ENCODE data around the gene DYRK1A. TPM values are rescaled to one million over a fixed set of nuclear protein-coding genes. Genes with fewer than 3 reads are reported as not detected.

Gene DYRK1A
- total RNA-seq, 1 experiment from 2014 or later: 49.3 TPM

DNA sequence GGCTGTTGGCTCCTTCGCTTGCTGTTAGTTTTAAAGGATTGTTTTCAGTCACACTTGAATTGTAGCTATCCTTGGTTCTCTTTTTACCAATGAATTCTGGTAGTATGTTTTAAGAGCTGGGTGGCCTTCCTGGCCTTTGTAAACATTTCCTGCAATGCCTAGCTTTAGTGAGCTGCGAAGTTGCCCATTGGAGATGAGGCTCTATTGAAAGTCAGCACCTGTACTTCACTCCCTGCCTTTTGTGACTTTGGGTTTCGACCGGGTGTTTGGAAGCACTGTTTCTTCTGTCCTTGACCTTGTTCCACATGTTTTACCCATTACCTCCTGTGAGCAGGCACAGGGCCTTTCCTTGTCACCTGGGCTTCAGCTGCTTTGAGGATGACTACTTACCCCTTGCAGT is 64.7 kb downstream of the DYRK1A start:
- Histone ChIP-seq H3K79me2 (ENCODE audit: insufficient read depth, low read length) (peaks cover 93% of the 10 kb centered on the region), H3K4me1 (ENCODE audit: control insufficient read depth in 1 of 2, insufficient read depth in 2 of 2, low read length in 2 of 2) (no peaks in the 10 kb centered on the region), H3K9me2 (ENCODE audit: insufficient read depth) (no peaks in the 10 kb centered on the region), H3K4me2 (ENCODE audit: low read length) (no peak overlapping the region), H3K27me3 (ENCODE audit: insufficient read depth, low read length) (no peaks in the 10 kb centered on the region), H3K4me3 (replicated peaks in 1 of 2; ENCODE audit: low read depth in 1 of 2, low read length in 2 of 2) (no peak overlapping the region), H3K9me3 (ENCODE audit: control insufficient read depth in 1 of 2, insufficient read depth in 1 of 2, low read depth in 1 of 2, low read length in 2 of 2) (no peaks in the 10 kb centered on the region), H3K36me3 (ENCODE audit: control insufficient read depth in 1 of 2, insufficient read depth in 2 of 2, low read length in 2 of 2) (no peaks in the 10 kb centered on the region), H3K27ac (ENCODE audit: low read depth, low read length) (no peak overlapping the region), H3K9ac (ENCODE audit: low read length) (no peak overlapping the region), H2AFZ (ENCODE audit: low read depth, low read length, poor library complexity, severe bottlenecking) (no peak overlapping the region), H4K20me1 (ENCODE audit: insufficient read depth) (peaks cover 15% of the 10 kb centered on the region; the same call in 1 of the 2 replicates)
- no TSS peak for BruUV-seq (replicated peaks)
- intact Hi-C loops (cut with micrococcal nuclease): no loop called here
- ChIA-PET POLR2A (no interaction called here), RAD21 (ENCODE audit: low non-redundant PET in 1 of 2, low total read pairs in 2 of 2, uncharacterized antibody in 2 of 2, unreplicated experiment in 2 of 2) (no interaction called here), CTCF (no interaction called here)
- DNase-seq (ENCODE audit: low read depth, low spot score): no peak
- no peak for TF ChIP-seq POLR2A (IDR thresholded peaks at IDR 0.05; ENCODE audit: borderline replicate concordance, extremely low read depth, insufficient read depth, insufficient read length)
- no peak for TF ChIP-seq ELF1 (IDR thresholded peaks at IDR 0.05; ENCODE audit: borderline replicate concordance, low read depth)
- TF ChIP-seq CEBPB (IDR thresholded peaks at IDR 0.05; ENCODE audit: low read depth): no peak
- TF ChIP-seq CBX3 (IDR thresholded peaks at IDR 0.05; ENCODE audit: low read depth): no peak
- TF ChIP-seq RAD21 (IDR thresholded peaks at IDR 0.05; ENCODE audit: low read depth): no peak
- no peak for TF ChIP-seq ZFX (IDR thresholded peaks at IDR 0.05)
- no peak for TF ChIP-seq TCF7L2 (IDR thresholded peaks at IDR 0.05; ENCODE audit: borderline replicate concordance, extremely low read depth, insufficient read depth, insufficient read length)
- no peak for TF ChIP-seq REST (IDR thresholded peaks at IDR 0.05; ENCODE audit: low read depth)
- no peak for TF ChIP-seq SIN3A (IDR thresholded peaks at IDR 0.05; ENCODE audit: low read depth)
- TF ChIP-seq SP1 (IDR thresholded peaks at IDR 0.05; ENCODE audit: low read depth): no peak
- no peak for TF ChIP-seq EZH2phosphoT487 (IDR thresholded peaks at IDR 0.05; ENCODE audit: borderline replicate concordance)
- TF ChIP-seq CTCF (IDR thresholded peaks at IDR 0.05 in 2 of 3, conservative IDR thresholded peaks at IDR 0.05 in 1 of 3; ENCODE audit: borderline replicate concordance in 1 of 3, insufficient read depth in 1 of 3, low read depth in 2 of 3, low read length in 2 of 3): no peak
- no peak for ATAC-seq
